ENCODE results near the gene D2HGDH.

GRCh38 chr2:241809383-241810306, 75.2 kb downstream of the D2HGDH start:
- TF ChIP-seq GATA2 (IDR thresholded peaks at IDR 0.05; ENCODE audit: low read depth, low read length) (no peak), GATA3 (IDR thresholded peaks at IDR 0.05; ENCODE audit: low read depth, low read length) (no peak)
